MM.1S (cell line): ENCODE measurements around the gene LEAP2.

Experiments
- CTCF ChIP-seq: fragments of 300-600 bp; sonication (generic); IDR thresholded peaks from 2 replicates; pipeline ENCODE4 v1.5.1; 2016; ENCODE audit warnings: antibody characterized with exemption, low read length, mixed read lengths
- EZH2 ChIP-seq: fragments of 300-600 bp; sonication (generic); optimal IDR thresholded peaks from 2 replicates; pipeline ENCODE3; 2017; ENCODE audit warnings: low read depth, mild to moderate bottlenecking, antibody characterized with exemption, low read length, mixed read lengths
- EZH2phosphoT487 ChIP-seq: fragments of 300-600 bp; sonication (generic); IDR thresholded peaks from 2 replicates; pipeline ENCODE4 v1.6.1; 2018; ENCODE audit warnings: antibody characterized with exemption, low read length

GRCh38 chr5:132838516-132839282 lies 34.8 kb upstream of the LEAP2 start:
- no peak for TF ChIP-seq CTCF
- TF ChIP-seq EZH2phosphoT487, result no peak
- no peak for TF ChIP-seq EZH2
